Psoas muscle (tissue), 8 donors: ENCODE measurements around the gene SPTBN4. TPM values are rescaled to one million over a fixed set of nuclear protein-coding genes. Genes with fewer than 3 reads are reported as not detected.
"Not testable (repeated sequence)": the region's sequence is repeated elsewhere in the genome, so short reads cannot be mapped to it uniquely, and the experiment has no call there.

Experiments
- ATAC-seq, 4 donors: fragments of 200-7000 bp; cut with Tn5 transposase; one replicate each; pipeline ENCODE4 v1.9.1; 2020; ENCODE audit warnings: moderate library complexity in 3 of 4, mild to moderate bottlenecking in 2 of 4
- DNase-seq, 2 donors: peaks; one replicate each; pipeline ENCODE4 v3.0.0-alpha.2; 2020
- H3K27ac ChIP-seq: fragments of 200-600 bp; one replicate; pipeline ENCODE4 v1.8.0; 2022
- H3K27me3 ChIP-seq, 3 donors: fragments of 200-600 bp in 1 of 3; one replicate each; pipeline versions ENCODE4 v1.6.1 to v1.8.0; 2013 to 2022; ENCODE audit warnings: low read length in 2 of 3, mild to moderate bottlenecking in 2 of 3, moderate library complexity in 1 of 3; ENCODE audit not compliant: insufficient read depth in 3 of 3
- H3K36me3 ChIP-seq, 2 donors: fragments of 200-600 bp in 1 of 2; one replicate each; pipeline versions ENCODE4 v1.6.1 to v1.8.0; 2013 to 2022; ENCODE audit warnings: low read depth in 1 of 2, mild to moderate bottlenecking in 1 of 2, moderate library complexity in 1 of 2; ENCODE audit not compliant: insufficient read depth in 1 of 2
- H3K4me1 ChIP-seq: fragments of 200-600 bp; one replicate; pipeline ENCODE4 v1.8.0; 2022
- H3K4me3 ChIP-seq: fragments of 200-600 bp; one replicate; pipeline ENCODE4 v1.8.0; 2022; ENCODE audit warnings: mild to moderate bottlenecking
- H3K9me3 ChIP-seq: fragments of 200-600 bp; one replicate; pipeline ENCODE4 v1.8.0; 2022
- CTCF ChIP-seq: fragments of 200-600 bp; IDR thresholded peaks from one replicate; pipeline ENCODE4 v1.8.0; 2022; ENCODE audit warnings: antibody characterized with exemption
- WGBS, 3 donors: extraction: QIAGEN DNeasy Blood & Tissue Kit; methylation state at CpG; one replicate each; pipeline versions ENCODE4 v1.1.6 to v1.1.7; 2013; 5-methylcytosine and 5-hydroxymethylcytosine counted together
- intact Hi-C, 2 donors: fragments of 100-400 bp; cut with DNase I; formaldehyde crosslinking; loops; one replicate each; pipeline versions ENCODE4 v1.11.0 to v1.14.2; 2022
- polyA plus RNA-seq, 3 donors: library from polyadenylated mRNA; stranded (reverse); fragments of 200-250 nt; gene quantifications; one replicate each; pipeline ENCODE4 v1.2.3, GENCODE V29; 2013
- total RNA-seq, 4 donors: library from RNA; stranded (reverse); fragmentation: NEBNext Ultra II Directional in 2 of 4; extraction: Animal tissue kit (Norgen Biotek cat#: 25700) in 2 of 4; gene quantifications; one replicate each; pipeline versions ENCODE4 v1.2.1 to v1.2.4, GENCODE V29; 2021 to 2023
- donor health status: healthy with polysubstance abuse.
- donor health status: DM: no; HTN: no; CAD: no; lungs with moderate emphysema.
- donor health status: Bipolar disorder and iron deficiency.
- donor health status: healthy.
- donor health status: DM: yes; HTN: yes; CAD: no.
- donor health status: DM: no; HTN: no; CAD: no.
- donor health status: DM: no; HTN: no; CAD: no.
- donor health status: DM: yes; HTN: yes; CAD: no.

Gene SPTBN4
- total and polyA plus RNA-seq, 7 donors: 0.66 to 4.7 (median 2.8) TPM

GRCh38 chr19:40621966-40622772 lies 155.4 kb downstream of the SPTBN4 start:
- Histone ChIP-seq H3K36me3 (peaks cover 0 to 7% of the 10 kb centered on the region in 2 donors), H3K27me3 (no peaks in the 10 kb centered on the region), H3K4me3 (no peak overlapping the region), H3K9me3 (no peaks in the 10 kb centered on the region), H3K27ac (no peak overlapping the region), H3K4me1 (no peaks in the 10 kb centered on the region)
- ATAC-seq (no peak), DNase-seq (no peak)
- 90 to 96% (median 93%) methylated on average over 24 of the region's 24 CpGs for WGBS, 3 donors
- intact Hi-C loops: no loop called here
- TF ChIP-seq CTCF: no peak

- H3K27ac ChIP-seq: no peak overlapping the region
- TF ChIP-seq CTCF: no peak
- WGBS, 3 donors: 89 to 96% (median 91%) methylated on average over 7 of the region's 7 CpGs
- H3K4me1 ChIP-seq: no peaks in the 10 kb centered on the region
- ATAC-seq (no peak), DNase-seq (no peak)
- intact Hi-C loops: no loop called here
- H3K36me3 ChIP-seq: peaks cover 0 to 7% of the 10 kb centered on the region in 2 donors
- no peak overlapping the region for H3K4me3 ChIP-seq
- H3K27me3 ChIP-seq: no peaks in the 10 kb centered on the region
- no peaks in the 10 kb centered on the region for H3K9me3 ChIP-seq
Measured at GRCh38 chr19:40622773-40623075, 155.9 kb downstream of the SPTBN4 start.

GRCh38 chr19:40623403-40624251 lies 156.8 kb downstream of the SPTBN4 start:
- intact Hi-C loops: no loop called here
- Histone ChIP-seq H3K4me1 (no peaks in the 10 kb centered on the region), H3K9me3 (no peaks in the 10 kb centered on the region), H3K36me3 (peaks cover 0 to 7% of the 10 kb centered on the region in 2 donors), H3K4me3 (no peak overlapping the region), H3K27me3 (no peaks in the 10 kb centered on the region), H3K27ac (no peak overlapping the region)
- DNase-seq (no peak), ATAC-seq (no peak)
- WGBS, 3 donors: 63 to 66% (median 64%) methylated on average over 41 of the region's 41 CpGs
- TF ChIP-seq CTCF: no peak

- DNase-seq, H3K27ac ChIP-seq, intact Hi-C loops, H3K4me3 ChIP-seq, ATAC-seq, H3K4me1 ChIP-seq, H3K36me3 ChIP-seq, H3K27me3 ChIP-seq, H3K9me3 ChIP-seq: not testable (repeated sequence)
- 89 to 90% (median 89%) methylated on average over 14 of the region's 14 CpGs for WGBS, 3 donors
Measured at GRCh38 chr19:40624369-40625153, 157.8 kb downstream of the SPTBN4 start.
